ENCODE measurements around the gene CLN6. TPM values are rescaled to one million over a fixed set of nuclear protein-coding genes. Genes with fewer than 3 reads are reported as not detected.

The CLN6 gene
- 10 to 100 TPM; 10.7 to 12.3 TPM for total RNA-seq
- long read RNA-seq, partial matches to known transcripts = 2 of 7 reads
- long read RNA-seq, other reads (novel, unspliced or antisense) = 0 of 7 reads

DNA sequence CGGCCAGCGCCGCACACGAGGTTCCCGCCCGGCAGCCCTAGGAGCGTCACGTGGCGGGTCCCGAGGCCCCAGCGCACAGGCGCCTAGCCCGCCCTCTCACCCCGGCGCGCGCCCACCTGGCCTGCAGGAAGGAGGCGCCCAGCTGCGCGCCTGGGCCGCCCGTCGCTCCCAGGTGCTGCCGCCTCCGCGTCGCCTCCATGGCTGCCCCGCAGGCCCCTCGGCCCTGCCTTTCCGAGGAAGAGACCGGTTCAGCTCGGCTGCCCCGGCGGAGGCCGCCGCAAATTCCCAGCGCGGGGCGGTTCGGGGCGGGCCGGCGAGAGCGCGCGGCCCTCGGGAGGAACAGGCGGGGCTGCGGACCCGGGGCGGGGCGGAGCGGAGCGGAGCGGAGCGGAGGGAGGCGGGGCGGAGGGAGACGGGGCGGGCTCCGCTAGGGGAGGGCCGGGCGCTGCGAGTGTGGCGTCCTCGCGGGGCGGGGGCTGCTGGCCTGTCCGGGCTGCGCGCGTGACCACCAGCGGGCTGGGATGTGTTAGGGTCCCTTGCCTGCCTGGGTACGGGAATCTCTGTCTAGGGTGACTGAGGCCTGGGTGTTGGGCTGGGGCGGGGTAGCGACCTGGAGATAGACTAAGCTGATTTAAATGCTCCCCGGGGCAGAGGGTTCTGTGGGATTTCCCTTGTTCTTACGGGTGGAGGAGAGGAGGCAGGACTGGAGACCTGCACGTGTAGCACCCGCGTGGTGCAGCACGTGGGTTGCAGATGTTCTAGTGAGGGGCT is at the start of gene CLN6:
Gene CLN6, minus strand, starts transcription at position 343 of the 771 bp plus-strand sequence. Its CDS starts 144 bp downstream, at position 199.
- DNase-seq = peak; percentile 83
- peak; percentile 98 for ATAC-seq
- intact Hi-C loops (cut with DNase I) = no loop called here

DNA sequence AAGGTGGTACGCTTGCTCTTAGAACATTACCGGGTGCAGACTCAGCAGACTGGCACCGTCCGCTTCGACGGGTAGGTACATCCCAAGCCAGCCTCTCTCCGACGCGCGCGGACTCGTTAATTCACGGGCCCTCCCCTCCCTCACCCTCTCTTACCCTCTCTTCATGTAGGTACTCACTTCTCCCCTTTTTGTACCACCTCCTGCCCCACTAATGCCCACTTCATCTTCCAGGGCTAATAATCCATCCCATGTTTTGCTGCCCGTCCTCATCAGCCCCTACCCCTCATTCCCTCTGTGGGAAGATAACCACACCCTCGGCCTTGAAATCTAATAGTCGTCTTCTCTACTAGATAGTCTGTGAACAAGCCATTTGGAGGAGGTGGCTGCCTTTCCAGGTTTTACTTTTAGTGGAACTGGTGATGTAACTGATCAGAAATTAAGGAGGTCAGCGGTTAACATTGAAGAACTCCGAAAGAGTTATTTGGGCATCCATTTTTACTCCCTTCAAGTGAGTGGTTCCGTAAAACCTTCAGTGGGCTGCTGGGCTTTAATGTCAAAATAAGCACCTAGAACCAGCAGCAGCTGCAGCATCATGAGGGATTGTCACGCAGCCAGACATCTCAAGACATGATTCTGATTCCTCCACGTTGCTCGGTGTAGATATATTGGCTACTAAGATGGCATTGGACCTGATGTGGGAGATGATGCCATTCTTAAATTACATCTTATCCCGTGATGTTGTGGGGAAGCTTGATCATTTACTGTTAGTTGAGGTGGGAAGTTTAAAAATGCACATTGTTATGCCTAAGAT is 49.3 kb upstream of the CLN6 start:
- intact Hi-C loops (cut with DNase I) = no loop called here
- DNase-seq = peak; percentile 38
- peak; percentile 0 to 7 for ATAC-seq

DNA sequence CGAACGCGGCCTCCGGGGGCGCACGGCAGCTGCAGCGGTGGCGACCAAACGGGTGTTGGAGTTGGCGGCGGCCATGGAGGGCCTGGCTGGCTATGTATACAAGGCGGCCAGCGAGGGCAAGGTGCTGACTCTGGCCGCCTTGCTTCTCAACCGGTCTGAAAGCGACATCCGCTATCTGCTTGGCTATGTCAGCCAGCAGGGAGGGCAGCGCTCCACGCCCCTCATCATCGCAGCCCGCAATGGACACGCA is 48.7 kb upstream of the CLN6 start:
- no peak for ATAC-seq
- intact Hi-C loops (cut with DNase I) = no loop called here

DNA sequence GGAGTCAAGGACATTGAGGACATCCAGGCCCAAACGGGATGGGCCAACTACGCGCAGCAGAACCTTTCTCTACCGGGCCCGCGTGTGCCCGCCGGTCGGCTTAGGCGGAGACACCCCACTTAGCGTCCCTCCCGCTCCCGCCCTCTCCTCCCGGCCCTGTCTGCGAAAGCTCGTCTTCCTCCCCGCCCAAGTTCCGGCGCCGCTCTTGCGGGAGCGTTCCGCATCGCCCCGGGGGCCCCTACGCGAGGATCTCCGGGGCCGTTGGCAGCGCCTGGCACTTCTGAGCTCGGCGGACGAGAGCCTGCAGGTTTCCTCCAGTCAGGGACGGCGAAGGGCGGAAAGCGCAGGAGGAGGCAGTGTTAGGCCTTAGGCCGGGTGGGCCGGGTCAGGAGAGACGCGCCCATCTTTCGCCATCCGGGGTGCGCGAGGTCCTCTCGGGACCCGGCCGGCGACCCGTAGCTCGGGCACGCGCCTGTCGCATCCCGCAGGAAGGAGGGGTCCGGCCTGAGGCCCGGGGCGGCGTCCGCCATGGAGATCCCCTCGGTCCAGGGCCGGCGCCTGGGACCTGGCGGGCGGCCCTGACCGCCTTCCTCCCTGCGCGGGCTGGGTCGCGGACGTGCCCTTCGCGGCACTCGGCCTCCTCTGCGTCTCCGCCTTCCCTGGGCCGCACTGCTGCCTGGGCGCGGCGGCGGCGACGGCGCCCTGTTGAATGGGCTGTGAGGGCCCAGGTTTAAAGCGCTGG is 48.2 kb upstream of the CLN6 start, which contains the start of gene FEM1B:
Gene FEM1B, plus strand, starts transcription at position 143 of the 742 bp plus-strand sequence. CDS start 673 bp downstream, outside the sequence.
- ATAC-seq (peak; percentile 90 to 91), DNase-seq (peak; percentile 90)
- intact Hi-C loops (cut with DNase I) = no loop called here

More for the DNA sequence above, 48.7 kb upstream of the CLN6 start:
- no peak for DNase-seq

DNA sequence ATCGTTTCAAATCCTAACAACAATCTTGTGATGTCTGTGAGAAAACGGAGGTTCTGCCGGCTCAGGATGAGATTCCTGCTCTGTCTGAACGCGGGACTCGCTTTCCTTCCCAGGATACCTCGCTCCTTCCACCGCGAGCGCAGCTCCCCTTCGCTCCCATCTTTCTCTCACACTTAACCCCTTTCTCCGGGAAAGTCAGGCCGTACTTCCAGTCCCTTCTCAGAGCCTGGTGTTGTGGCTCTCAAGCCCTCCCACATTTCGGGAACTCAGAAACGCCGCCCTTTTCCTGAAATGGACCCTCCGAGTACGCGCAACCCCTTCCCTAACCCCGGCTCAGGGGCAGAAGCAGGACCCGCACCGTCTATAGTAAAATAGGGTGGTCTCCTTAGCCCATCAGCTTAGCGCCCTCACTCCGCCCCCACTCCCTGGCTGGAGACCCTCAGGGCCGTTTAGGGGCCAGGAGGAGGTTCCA is 47.6 kb upstream of the CLN6 start:
- DNase-seq (no peak), ATAC-seq (peak; percentile 31 to 33)
- intact Hi-C loops (cut with DNase I) = no loop called here

DNA sequence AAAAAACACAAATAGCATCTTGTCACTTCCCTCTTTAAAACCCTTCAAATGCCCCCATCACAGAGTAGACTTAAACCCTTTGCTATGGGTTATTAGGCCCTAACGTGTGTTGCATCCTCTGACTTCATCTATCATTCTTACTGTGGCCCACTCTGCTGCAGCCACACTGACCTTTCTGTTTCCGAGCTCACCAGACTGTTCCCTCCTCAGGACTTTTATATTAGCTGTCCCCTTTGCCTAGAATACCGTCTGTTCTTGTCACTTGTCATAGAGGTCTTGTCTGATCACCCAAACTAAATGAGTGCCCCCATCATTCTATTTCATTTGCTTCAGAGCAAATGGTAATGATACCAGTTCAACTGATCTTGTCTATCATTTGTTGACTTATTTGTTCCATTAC is 47.1 kb upstream of the CLN6 start:
- no peak for DNase-seq
- no peak for ATAC-seq
- intact Hi-C loops (cut with DNase I) = no loop called here

DNA sequence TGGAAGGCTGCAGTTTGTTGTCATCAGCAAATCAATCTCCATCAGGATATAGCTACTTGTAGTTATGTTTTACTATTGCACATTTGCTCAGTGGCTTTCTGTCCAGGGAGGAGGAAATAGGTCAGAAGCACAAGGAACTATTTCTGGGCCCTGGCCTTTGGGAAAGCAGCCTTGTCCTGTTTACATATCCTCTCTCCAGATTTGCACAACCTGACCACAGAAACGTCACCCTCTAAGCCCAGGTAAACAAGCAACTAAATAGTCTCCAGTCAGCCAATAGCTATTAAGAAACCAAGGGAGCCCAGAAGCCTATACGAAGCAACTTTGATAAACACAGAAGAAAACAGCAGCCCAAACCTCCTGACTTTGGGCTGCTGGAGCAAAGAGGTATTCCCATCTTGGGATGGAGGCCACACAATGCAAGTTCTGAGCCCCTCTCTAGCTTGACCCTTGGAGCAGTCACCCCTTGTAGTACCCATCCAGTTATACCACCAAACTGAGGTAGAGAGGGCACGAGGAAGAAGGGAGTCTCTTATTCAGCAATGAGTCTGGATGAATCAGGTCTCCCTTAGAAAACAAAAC is 45.7 kb upstream of the CLN6 start:
- intact Hi-C loops (cut with DNase I) = no loop called here
- ATAC-seq = no peak
- DNase-seq = no peak

DNA sequence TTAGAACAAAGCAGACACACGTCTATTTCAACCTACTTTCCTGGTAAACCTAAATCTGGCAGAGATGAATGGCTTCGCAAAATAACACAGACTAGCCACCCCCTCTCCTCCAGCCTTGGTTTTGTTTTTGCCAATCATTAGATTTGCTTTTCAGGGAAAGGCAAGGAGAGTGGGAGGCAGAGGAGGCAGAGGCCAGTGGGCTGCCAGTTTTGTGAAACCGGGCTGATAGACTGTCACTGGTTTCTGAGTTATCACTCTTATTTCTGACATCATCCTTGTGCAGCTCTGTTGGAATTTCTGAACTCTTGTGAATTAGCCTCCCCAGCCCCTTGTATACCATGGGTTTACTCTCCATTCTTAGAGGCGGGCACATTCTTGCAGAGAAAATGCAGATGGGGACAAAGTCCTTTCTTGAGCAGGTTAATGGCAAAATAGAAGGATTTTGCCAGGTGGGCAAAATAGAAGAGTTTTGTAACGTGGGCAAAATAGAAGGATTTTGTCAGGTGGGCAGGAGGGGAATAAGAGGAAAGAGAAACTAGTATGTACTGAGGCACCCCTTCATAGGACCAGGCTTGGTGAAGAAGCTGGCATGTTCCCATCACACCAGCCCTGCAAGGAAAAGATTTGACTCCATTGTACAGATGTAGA is 44.8 kb upstream of the CLN6 start:
- intact Hi-C loops (cut with DNase I) = no loop called here
- no peak for ATAC-seq

DNA sequence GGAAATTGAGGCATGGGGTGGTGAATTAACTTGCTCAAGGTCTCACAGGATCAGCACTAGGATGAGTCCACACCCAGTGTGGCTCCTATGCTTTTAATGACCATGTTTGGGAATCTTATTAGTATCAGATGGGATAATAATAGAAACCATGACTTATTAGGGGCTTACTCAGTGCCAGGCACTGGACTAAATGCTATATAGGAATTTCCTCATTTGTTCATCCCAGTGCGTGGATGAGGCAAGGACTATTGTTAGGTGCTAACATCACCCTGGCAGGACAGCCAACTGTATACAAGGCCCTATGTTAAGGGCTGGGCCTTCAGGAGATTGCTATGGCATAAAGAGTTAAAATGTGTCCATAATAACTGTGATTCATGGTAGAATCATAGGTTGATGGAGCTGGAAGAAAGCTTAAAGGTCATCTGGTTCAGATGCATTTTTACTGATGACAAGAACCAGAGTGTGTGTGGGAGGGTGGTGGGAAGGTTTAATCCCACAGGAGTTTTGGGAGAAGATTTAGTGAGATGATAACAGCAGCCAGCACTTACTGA is 43.3 kb upstream of the CLN6 start:
- intact Hi-C loops (cut with DNase I) = no loop called here
- DNase-seq = no peak
- peak in 1 of 2 donors; percentile 60 for ATAC-seq

More for the DNA sequence above, 44.8 kb upstream of the CLN6 start:
- DNase-seq = no peak

DNA sequence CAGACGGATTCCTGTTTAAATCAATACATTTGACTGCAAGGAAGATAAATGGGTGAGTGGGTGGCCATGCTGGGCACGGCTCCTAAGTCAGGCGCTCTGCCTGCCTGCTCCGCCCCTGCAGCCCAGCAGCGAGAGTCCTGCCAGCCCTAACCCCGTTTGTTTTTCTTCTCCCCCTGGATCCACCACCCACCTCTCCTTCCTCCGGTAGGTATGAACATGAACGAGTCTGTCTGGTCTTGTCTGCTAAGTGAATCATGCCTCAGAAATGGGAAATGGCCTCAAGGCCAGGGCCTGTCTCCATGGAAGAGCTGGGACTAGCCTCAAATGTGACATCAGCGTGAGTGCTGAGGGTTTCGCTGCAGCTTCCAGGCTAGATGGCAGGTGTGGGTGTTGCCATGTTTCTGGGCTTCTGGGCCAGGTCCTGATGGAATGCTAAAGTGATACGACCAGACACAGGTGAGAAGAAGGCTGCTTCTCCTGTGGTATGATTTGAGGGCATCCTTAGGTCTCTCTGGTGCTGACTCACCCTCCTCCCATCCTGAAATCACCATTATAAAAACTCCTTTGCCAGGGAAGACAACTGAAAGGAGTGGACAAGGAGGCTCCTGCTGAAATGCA is 42.4 kb upstream of the CLN6 start:
- intact Hi-C loops (cut with DNase I) = no loop called here
- no peak for DNase-seq
- ATAC-seq = peak; percentile 48 to 71

DNA sequence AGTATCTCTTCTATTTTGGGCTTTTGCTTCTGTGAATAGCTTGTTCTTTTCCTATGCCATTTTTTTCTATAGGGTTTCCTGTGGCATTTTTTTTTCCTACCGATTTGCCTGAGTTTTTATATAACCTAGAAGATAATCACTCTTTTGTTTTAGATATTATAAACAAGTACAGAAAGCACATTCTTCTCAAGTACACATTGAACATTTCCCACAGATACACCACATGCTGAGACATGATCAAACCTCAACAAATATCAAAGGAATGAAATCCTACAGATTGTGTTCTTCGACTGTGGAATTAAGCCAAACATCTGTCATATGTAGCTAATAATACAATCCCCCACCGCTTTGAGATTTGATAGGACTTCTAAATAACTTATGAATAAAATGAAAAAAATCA is 38.9 kb upstream of the CLN6 start:
- ATAC-seq = no peak
- intact Hi-C loops (cut with DNase I) = no loop called here
- DNase-seq = no peak

DNA sequence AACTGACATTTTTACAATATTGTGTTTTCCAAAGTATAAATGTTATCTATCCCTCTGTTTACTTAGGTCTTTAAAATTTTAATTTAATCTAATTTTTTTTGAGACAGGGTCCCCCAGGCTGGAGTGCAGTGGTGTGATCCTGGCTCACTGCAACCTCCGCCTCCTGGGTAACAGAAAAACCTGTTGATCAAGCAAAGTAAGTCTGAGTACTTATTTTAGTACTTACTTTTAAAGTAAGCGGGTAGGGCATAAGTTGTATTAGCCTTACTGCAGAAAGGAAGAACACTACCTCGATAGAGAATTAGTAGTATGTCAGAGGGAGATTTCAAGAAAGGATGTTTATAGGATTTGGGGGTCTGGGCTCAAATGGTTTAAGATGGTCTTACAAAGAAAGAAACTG is 36.1 kb upstream of the CLN6 start:
- ATAC-seq (no peak), DNase-seq (no peak)
- intact Hi-C loops (cut with DNase I) = no loop called here

DNA sequence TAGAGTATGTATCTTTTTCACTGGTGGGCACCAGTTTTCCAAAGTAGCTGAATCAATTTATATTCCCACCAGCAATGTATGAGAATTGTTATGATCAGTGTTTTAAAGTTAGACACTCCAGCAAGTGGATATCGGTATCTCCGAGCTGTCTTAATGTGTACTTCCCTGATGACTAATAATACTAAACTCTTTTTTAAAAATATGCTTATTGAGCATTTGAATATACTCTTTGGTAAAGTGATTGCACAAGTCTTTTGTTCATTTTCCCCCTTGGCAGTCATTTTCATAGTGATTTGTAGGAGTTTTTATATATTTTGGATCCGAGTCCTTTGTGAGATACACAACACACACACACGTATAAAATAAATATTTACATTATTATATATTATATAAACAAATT is 35.6 kb upstream of the CLN6 start:
- no peak for DNase-seq
- intact Hi-C loops (cut with DNase I) = no loop called here
- ATAC-seq = no peak

DNA sequence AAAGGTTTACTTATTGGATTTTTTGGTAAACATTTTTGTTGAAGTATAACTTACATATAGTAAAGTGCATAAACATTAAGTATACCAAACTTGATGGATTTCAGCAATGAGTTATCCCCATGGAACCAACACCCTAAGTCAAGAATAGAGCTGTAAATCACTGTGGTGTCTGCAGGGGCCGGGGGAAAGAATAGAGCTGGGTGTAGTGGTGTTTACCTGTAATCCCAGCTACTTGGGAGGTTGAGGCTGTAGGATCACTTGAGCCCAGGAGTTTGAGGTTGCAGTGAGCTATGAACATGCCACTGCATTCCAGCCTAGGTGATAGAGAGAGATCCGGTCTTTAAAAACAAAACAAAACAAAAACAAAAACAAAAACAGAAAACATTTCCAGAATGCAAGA is 34.8 kb upstream of the CLN6 start:
- ATAC-seq (no peak), DNase-seq (no peak)
- intact Hi-C loops (cut with DNase I) = no loop called here

DNA sequence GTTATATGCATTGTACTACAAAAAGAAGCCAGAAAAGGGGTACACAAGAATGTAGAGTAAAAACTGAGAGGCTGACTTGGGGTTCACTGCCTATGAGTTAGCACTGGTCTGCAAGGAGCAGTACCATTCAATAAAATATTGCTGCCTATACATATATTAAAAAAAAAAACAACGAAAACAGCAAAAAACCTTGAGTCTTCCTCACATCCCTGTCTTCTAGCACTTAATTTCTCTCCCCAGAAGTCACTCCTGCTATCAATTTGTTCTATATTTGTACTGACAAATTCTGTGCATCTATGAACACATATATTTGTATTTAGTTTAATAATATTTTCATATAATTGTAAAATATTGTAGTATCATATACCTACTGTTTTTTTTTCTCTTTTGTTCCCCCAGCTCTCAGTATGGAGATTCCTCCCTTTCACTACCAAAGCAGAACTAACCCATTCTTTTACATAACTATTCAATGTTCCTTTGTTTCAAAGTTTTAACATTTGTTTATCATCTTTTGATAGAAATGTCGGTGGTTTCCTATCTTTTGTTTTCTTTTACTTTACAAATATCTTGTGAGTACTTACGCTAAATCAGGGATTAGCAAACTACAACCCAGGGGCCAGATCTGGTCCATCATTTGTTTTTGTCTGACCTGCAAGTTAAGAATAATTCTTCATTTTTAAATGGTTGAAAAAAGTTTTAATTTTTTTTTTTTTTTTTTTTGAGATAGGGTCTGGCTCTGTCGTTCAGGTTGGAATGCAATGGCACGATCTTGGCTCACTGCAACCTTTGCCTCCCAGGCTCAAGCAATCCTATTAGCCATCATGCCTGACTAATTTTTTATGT is 33.2 kb upstream of the CLN6 start:
- no peak for DNase-seq
- intact Hi-C loops (cut with DNase I) = no loop called here
- no peak for ATAC-seq

DNA sequence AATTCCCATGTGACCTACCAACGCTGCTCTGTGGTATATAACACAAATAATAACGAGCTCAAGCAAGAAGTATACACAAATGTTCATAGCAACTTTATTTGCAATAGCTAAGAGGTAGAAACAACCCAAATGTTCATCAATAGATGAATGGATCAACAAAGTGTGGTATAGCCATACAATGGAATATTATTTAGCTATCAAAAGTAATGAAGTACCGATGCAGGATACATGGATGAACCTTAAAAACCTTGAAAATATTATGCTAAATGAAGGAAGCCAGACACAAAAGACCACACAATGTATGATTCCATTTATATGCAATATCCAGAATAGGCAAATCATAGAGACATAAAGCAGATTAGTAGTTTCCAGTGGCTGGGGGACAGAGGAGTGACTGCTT is 32.5 kb upstream of the CLN6 start:
- DNase-seq (no peak), ATAC-seq (no peak)
- intact Hi-C loops (cut with DNase I) = no loop called here

DNA sequence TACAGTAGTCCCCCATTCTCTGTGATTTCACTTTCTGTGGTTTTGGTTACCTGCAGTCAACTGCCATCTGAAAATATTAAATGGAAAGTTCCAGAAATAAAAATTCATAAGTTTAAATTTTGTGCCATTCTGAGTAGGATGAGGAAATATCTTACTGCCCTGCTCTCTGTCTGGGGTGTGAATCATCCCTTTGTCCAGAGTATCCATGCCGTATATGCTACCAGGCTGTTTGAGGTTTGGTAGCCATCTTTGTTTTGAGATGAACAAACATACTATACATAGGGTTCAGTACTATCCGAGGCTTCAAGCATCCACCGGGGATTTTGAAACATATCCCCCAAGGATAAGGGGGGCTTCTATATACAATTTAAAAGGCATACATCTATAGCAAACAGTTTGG is 31.7 kb upstream of the CLN6 start:
- intact Hi-C loops (cut with DNase I) = no loop called here
- DNase-seq = no peak
- ATAC-seq = no peak

All from left cardiac atrium (tissue), 4 donors.